ENCODE results near the gene ZNF335.

GRCh38 chr20:45947110-45947866 lies 24.7 kb downstream of the ZNF335 start:
- TF ChIP-seq CTCF (IDR thresholded peaks at IDR 0.05) (no peak), POLR2A (IDR thresholded peaks at IDR 0.05) (no peak)

Measured in vagina (tissue), 2 donors.